HG03097 (cell line): ENCODE results near the gene MGAT5B.

Source experiments
- ATAC-seq: cut with Tn5 transposase; IDR thresholded peaks from one replicate; pipeline ENCODE4 v1.9.1; 2021; ENCODE audit not compliant: unreplicated experiment, low FRiP score

Gene MGAT5B

GRCh38 chr17:76901542-76902197 lies 33.5 kb downstream of the MGAT5B start:
- no peak for ATAC-seq

- no peak for ATAC-seq
Measured at GRCh38 chr17:76902476-76902875, 34.3 kb downstream of the MGAT5B start.

- ATAC-seq, result no peak
Measured at GRCh38 chr17:76903631-76904030, 35.4 kb downstream of the MGAT5B start.

- ATAC-seq, result no peak
Measured at GRCh38 chr17:76904116-76904515, 35.9 kb downstream of the MGAT5B start.

GRCh38 chr17:76905036-76905435 lies 36.8 kb downstream of the MGAT5B start:
- ATAC-seq, result no peak

GRCh38 chr17:76905836-76906235 lies 37.6 kb downstream of the MGAT5B start:
- ATAC-seq, result no peak

- ATAC-seq, result no peak
Measured at GRCh38 chr17:76906463-76906862, 38.3 kb downstream of the MGAT5B start.

- ATAC-seq, result no peak
Measured at GRCh38 chr17:76907352-76907751, 39.1 kb downstream of the MGAT5B start.

- ATAC-seq, result no peak
Measured at GRCh38 chr17:76909971-76910760, 42.0 kb downstream of the MGAT5B start.

GRCh38 chr17:76911299-76912017 lies 43.3 kb downstream of the MGAT5B start:
- no peak for ATAC-seq

GRCh38 chr17:76912421-76913164 lies 44.4 kb downstream of the MGAT5B start:
- no peak for ATAC-seq

GRCh38 chr17:76914937-76915336 lies 46.7 kb downstream of the MGAT5B start:
- ATAC-seq, result no peak

- ATAC-seq, result no peak
Measured at GRCh38 chr17:76915840-76916510, 47.8 kb downstream of the MGAT5B start.

GRCh38 chr17:76917829-76918228 lies 49.6 kb downstream of the MGAT5B start:
- ATAC-seq, result no peak

- no peak for ATAC-seq
Measured at GRCh38 chr17:76918811-76919210, 50.6 kb downstream of the MGAT5B start.

- no peak for ATAC-seq
Measured at GRCh38 chr17:76920364-76921139, 52.3 kb downstream of the MGAT5B start.

GRCh38 chr17:76921340-76922036 lies 53.3 kb downstream of the MGAT5B start:
- ATAC-seq, result no peak

GRCh38 chr17:76922084-76922483 lies 53.9 kb downstream of the MGAT5B start:
- ATAC-seq, result no peak

GRCh38 chr17:76922967-76923366 lies 54.8 kb downstream of the MGAT5B start:
- ATAC-seq, result no peak
